Measurements from ENCODE around the gene LRMDA.

LRMDA gene

GRCh38 chr10:76333796-76334195 is 902.4 kb downstream of the LRMDA start:
- Histone ChIP-seq H3K36me3 (ENCODE audit: insufficient read depth, low read length) (no peaks in the 10 kb centered on the region), H3K9ac (ENCODE audit: low read depth, low read length) (no peak overlapping the region), H3K4me2 (ENCODE audit: insufficient read depth, low read length) (no peak overlapping the region), H3K27ac (ENCODE audit: low read length) (no peak overlapping the region), H2AFZ (ENCODE audit: low read depth, low read length) (no peak overlapping the region), H3K9me3 (ENCODE audit: insufficient read depth, low read length, severe bottlenecking) (no peaks in the 10 kb centered on the region), H3K79me2 (ENCODE audit: insufficient read depth, low read length) (no peaks in the 10 kb centered on the region), H3K27me3 (ENCODE audit: insufficient read depth, low read length, poor library complexity) (no peaks in the 10 kb centered on the region), H3K4me1 (ENCODE audit: insufficient read depth, low read length) (no peaks in the 10 kb centered on the region), H3K4me3 (ENCODE audit: low read depth in 1 of 2, low read length in 2 of 2) (no peak overlapping the region), H4K20me1 (ENCODE audit: insufficient read depth, low read length) (no peaks in the 10 kb centered on the region)
- TF ChIP-seq CTCF (IDR thresholded peaks at IDR 0.05; ENCODE audit: borderline replicate concordance, extremely low read depth, low read length, poor library complexity, severe bottlenecking) (no peak), EZH2 (IDR thresholded peaks at IDR 0.05; ENCODE audit: borderline replicate concordance, low read depth, low read length, severe bottlenecking) (no peak)
- DNase-seq: no peak
- no peak for ATAC-seq (ENCODE audit: insufficient read depth, low read depth)

- Histone ChIP-seq H3K4me1 (ENCODE audit: insufficient read depth, low read length) (no peaks in the 10 kb centered on the region), H3K4me2 (ENCODE audit: insufficient read depth, low read length) (no peak overlapping the region), H3K36me3 (ENCODE audit: insufficient read depth, low read length) (no peaks in the 10 kb centered on the region), H4K20me1 (ENCODE audit: insufficient read depth, low read length) (no peaks in the 10 kb centered on the region), H2AFZ (ENCODE audit: low read depth, low read length) (no peak overlapping the region), H3K27ac (ENCODE audit: low read length) (no peak overlapping the region), H3K9me3 (ENCODE audit: insufficient read depth, low read length, severe bottlenecking) (no peaks in the 10 kb centered on the region), H3K4me3 (ENCODE audit: low read depth in 1 of 2, low read length in 2 of 2) (no peak overlapping the region), H3K9ac (ENCODE audit: low read depth, low read length) (no peak overlapping the region), H3K27me3 (ENCODE audit: insufficient read depth, low read length, poor library complexity) (no peaks in the 10 kb centered on the region), H3K79me2 (ENCODE audit: insufficient read depth, low read length) (no peaks in the 10 kb centered on the region)
- ATAC-seq (ENCODE audit: insufficient read depth, low read depth): no peak
- no peak for TF ChIP-seq CTCF (IDR thresholded peaks at IDR 0.05; ENCODE audit: borderline replicate concordance, extremely low read depth, low read length, poor library complexity, severe bottlenecking)
- TF ChIP-seq EZH2 (IDR thresholded peaks at IDR 0.05; ENCODE audit: borderline replicate concordance, low read depth, low read length, severe bottlenecking): no peak
- no peak for DNase-seq
These were observed 902.8 kb downstream of the LRMDA start for GRCh38 chr10:76334255-76334654.

- Histone ChIP-seq H3K27ac (ENCODE audit: low read length) (no peak overlapping the region), H4K20me1 (ENCODE audit: insufficient read depth, low read length) (no peaks in the 10 kb centered on the region), H2AFZ (ENCODE audit: low read depth, low read length) (no peak overlapping the region), H3K4me3 (ENCODE audit: low read depth in 1 of 2, low read length in 2 of 2) (no peak overlapping the region), H3K4me1 (ENCODE audit: insufficient read depth, low read length) (no peaks in the 10 kb centered on the region), H3K9me3 (ENCODE audit: insufficient read depth, low read length, severe bottlenecking) (no peaks in the 10 kb centered on the region), H3K79me2 (ENCODE audit: insufficient read depth, low read length) (no peaks in the 10 kb centered on the region), H3K9ac (ENCODE audit: low read depth, low read length) (no peak overlapping the region), H3K4me2 (ENCODE audit: insufficient read depth, low read length) (no peak overlapping the region), H3K36me3 (ENCODE audit: insufficient read depth, low read length) (no peaks in the 10 kb centered on the region), H3K27me3 (ENCODE audit: insufficient read depth, low read length, poor library complexity) (no peaks in the 10 kb centered on the region)
- TF ChIP-seq EZH2 (IDR thresholded peaks at IDR 0.05; ENCODE audit: borderline replicate concordance, low read depth, low read length, severe bottlenecking) (no peak), CTCF (IDR thresholded peaks at IDR 0.05; ENCODE audit: borderline replicate concordance, extremely low read depth, low read length, poor library complexity, severe bottlenecking) (no peak)
- no peak for DNase-seq
- ATAC-seq (ENCODE audit: insufficient read depth, low read depth): no peak
These were observed 905.0 kb downstream of the LRMDA start for GRCh38 chr10:76336213-76336963.

Data from DND-41 (cell line).